Inferior parietal cortex (tissue), 1 donor: ENCODE data around the gene ADAM19.

Experiments used
- DNase-seq: peaks from one replicate; pipeline ENCODE4 v3.0.0-alpha.2; 2016; ENCODE audit errors: extremely low spot score

Gene ADAM19

DNA sequence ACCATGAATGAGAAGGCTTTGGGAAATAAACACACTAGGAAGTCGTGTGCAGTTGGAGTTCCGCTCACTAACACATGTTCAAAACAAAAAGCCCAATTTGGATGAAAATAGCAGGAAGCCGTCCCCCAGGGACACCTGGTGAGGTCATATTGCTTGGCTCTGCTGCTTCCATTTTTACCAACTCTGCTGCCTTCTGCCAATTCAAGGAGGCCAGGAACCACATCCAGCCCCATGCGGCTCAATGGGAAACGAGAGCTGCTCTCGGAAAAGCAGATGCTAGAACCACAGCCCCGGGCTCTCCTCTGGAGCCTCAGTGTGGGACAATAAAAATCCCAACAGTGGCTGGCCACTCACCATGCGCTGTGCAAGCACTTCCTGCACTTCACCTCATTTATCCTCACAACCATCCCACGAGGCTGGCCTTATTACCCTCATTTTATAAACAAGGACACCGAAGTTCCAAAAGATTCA lies 13.4 kb downstream of the ADAM19 start:
- DNase-seq: no peak

DNA sequence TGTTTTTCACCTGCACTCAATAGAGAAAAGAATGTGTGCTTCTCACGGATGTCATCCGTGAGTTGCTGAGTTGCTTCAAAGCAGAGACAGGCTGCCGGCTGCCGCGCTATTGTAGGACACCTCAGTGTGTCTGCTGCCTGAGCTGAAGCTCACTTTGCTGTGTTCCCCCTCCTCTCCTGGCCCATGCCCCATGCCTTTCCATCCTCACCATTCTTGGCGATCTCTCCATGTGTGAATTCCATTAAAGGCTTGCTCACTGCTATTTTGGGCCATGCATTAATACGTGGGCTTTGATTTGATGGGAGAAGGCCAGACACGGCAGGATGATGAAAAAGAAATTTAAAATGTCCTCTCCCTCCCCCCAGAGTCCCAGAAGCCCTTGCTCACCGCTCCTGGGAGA lies 14.5 kb downstream of the ADAM19 start:
- DNase-seq: no peak

DNA sequence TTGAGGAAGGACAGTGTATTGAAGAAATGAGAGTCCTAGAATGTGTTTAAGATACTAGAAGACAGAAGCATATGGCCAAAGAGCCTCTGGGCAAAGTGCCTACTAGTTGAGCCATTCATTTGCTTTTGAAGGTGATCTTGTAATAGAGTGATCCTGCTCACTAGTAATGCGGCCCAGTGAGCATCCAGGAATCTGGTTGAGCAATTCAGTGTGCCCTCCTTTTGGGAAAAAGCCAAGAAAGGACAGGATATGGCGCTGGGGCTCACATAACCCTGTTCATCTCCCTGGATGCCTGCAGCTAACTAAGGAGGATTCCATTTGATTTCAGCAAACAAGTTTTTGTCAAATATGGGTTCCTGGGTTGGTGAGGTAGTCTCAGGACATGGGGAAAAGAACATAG lies 16.3 kb downstream of the ADAM19 start:
- no peak for DNase-seq

DNA sequence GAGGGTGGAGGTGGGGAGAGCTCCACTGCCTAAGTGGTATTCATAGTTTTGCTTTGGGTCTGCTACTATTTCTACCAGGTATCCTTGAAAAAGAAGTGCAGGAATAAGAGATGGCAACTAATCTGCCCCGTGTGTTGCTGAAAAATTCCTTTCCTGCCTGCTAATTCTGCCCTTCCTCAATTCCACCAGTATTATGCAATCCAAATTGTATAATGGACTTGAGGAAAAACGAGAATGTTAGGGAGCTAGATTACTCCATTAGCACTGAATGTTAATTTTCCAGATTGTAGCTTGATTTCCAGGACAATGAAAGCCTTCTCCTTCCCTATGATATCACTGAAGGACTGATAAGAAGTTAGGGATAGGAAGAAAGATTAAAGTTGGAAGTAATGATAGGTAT lies 16.9 kb downstream of the ADAM19 start:
- DNase-seq: no peak

DNA sequence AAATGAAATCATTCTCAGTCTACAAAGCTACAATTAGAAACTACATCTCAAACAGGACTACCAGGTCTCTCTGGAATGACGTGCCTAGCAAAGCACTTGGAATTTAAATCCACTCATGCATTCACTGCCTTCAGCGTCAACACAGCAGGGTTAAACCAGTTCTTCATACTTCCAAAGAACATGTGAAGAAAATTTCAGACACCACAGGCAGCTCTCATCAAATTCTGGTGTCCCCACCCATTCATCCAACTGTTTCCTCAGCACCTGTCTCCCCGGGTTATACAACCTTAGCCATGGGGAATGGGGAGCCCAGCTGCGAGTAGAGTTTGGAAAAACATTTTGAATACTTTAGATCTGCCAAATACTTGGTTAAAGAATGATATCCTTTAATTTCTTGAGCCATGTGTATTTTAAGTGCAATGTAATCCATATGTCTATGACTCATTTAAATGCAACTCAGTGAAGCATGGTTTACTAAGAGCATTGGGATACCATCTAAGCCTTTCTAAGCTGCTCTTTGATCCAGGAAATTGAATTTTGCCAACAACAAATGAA lies 17.5 kb downstream of the ADAM19 start:
- no peak for DNase-seq

DNA sequence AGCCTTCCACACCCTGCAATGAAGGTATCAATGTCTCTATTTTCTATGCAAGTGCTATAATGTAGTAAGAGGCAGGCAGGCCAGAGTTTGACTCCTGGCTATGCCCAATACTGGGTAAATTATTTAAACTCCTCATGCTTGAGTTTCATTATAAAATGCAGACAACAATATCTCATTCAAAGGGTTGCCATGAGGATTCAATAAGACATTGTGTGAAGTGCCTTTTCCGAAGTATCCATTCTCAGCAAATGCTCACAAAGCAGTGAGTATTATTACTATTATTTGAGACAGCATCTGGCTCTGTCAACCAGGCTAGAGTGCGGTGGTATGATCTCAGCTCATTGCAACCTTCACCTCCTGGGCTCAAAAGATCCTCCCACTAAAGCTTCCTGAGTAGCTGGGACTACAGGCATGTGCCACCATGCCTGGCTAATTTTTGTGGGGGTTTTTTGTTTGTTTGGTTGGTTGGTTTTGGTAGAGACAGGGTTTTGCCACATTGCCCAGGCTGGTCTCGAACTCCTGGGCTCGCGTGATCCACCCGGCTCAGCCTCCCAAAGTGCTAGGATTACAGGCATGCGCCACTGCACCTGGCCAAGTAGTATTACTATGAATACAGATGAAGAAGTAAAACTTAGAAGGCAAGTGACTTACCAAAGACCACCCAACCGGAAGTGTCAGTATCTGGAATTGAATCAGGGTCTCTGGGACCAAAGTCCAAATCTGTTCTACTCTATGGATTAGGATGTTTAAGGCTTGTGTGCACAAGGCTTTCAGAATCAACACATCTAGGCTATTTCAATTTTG lies 18.8 kb downstream of the ADAM19 start:
- DNase-seq: no peak

DNA sequence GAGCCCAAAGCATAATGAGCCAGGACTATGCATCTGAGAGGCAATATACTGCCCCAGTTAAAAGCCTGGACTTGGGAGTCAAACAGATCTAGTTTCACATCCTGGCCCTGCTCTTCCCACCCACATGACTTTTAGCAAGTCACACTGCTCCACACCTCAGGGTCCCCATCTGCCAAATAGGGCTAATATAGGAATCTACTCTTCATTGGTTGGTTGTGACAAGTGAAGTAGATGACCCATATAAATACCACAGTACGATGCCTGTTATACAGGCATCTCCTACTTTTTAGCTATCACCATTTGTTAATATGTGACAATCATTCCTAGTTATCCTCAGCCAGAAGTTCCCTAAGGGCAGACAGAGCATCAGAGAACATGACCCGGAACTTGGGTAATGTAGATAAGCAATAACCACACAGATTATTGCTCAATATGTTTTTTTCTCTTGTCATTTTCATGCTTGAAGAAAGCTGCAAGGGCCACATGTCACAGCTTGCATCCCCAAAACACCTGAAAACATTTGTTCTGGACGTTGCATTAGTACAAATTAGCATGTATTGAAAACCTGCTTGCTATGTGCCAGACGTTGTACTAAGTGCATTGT lies 20.4 kb downstream of the ADAM19 start:
- DNase-seq: peak; percentile 1

DNA sequence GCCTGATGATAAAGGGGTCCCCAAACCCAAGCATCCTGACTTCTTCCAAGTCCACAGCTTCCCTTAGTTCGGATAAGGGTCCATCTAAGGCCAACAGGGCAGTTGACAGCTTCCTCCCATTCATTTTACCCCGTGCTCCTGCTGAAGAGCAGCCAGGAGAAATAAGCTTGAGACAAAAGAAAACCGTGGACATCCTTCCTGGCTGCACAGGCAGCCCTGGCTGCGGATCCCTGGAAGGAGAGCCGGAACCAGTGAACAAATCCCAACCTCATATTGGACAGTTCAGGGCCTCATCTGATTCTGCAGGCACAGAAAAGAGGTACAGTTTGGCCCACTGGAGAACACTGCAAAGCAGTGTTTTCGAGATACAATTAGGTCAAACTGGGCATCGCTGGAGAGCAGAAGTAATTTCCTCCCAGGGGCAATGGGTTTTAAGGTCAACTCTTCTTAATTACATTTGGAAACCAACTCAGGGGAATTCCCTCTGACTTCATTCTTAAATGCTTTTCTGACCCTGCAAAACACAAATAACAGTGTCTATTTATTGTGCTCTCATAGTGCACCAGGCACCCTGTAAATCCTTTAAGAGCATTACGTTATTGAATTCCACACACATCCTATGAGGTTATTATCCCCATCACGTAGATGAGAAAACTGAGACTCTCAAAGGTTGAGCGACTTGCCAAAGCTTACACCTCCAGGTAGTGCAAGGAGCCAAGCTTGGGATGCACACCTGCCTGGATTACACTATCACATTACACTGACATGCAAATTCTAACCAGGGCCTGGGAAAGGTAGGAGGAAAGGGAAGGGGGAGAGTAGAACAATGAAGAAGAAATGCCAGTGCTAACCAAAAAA lies 21.2 kb downstream of the ADAM19 start:
- DNase-seq: no peak

DNA sequence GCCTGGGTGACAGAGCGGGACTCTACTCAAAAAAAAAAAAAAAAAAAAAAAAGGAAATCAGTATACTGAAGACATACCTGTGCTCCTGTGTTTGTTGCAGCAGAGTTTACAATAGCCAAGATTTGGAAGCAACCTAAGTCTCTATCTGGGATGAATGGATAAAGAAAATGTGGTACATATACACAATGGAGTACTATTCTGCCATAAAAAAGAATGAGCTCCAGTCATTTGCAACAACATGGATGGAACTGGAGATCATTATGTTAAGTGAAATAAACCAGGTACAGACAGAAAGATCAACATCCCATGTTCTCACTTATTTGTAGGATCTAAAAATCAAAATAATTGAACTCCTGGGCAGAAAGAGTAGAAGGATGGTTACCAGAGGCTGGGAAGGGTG lies 22.9 kb downstream of the ADAM19 start:
- DNase-seq: no peak

DNA sequence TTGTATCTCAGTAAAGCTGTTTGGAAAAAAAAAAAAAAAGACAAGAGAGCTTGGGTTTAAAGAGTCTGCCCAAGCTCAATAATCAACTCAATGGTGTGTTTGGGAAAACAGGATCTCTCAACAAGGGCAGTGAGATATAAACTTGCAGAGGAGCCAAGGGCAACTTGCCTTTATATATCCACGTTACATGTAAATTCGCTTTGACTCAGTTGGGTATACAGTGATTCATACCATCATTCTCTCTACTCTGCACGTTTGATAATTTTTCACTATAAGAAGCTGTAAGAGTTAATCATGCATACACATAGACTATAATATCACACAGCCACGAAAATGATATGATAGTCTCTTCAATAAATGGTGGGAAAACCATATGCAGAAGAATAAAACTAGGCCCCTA lies 24.9 kb downstream of the ADAM19 start:
- DNase-seq: no peak

DNA sequence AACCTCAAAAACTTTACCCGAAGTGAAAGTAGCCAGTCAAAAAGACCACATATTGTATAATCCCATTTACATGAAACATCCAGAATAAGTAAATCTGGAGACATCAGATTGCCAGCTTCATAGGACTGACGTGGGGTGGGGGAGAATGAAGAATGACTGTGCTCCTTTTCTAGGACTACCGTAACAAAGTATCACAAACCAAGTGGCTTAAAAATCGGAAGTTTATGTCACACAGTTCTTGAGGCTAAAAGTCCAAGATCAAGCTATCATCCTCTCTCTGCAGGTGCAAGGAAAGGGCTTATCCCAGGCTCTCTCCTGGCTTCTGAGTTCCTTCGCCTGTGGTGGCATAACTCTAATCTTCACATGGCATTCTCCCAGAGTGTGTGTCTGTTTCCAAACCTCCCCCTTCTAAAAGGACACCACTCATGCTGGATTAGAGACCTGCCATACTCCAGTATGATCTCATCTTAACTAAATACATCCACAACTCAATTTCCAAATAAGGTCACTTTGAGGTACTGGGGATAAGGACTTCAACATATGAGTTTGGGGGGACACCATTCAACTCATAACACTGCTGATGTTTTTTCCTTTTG lies 25.5 kb downstream of the ADAM19 start:
- DNase-seq: no peak

DNA sequence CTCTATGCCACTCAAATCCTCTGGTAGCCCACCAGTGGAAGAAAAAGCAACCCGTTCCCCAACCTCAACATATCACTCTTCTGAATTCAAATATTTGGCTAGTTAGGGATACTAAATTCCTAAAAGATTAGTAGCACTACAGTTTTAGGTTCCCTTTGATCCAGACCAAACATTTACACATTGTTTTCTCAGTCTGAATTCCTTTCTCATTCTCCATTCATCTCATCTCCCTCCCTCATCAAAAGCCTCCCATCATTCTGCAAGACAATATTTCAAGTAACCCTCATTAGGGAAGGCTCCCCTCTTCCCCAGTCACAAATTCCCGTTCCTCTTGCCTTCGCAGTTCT lies 26.3 kb downstream of the ADAM19 start:
- DNase-seq: no peak

DNA sequence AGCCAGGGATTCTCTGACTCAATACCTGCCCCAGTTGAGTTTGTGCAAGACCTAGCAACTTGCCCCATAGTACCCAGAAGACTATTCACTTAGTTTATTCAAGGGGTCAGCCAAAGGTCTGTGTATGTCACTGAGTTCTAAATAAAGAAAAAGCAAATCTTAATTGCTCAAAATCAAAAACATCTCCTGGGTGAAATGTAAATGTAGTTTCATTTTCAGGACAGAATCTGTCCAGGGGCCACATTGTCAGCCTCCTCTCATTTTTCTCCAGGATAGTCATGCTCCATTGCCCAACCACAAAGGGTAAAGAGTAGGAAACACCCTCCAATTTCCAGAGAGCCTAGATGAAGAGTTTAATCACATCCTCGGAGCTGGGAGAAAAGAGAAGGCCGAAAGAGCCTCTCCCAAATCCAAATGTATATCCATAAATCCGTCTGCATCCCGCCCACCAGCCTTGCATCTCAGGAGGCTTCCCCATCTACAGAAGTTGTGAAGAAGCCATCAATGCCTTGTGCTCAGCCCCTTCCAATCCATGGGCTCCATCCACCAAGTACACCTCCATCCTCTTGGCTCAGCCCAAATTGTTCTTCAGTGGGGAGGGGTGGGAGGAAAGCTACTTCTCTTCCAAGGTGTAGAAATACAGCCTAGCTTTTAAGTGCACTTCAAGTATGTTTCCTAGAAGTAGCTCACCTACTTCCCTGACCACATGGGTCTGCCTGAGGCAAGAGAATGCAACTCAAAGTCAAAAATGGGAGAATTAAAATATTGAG lies 26.9 kb downstream of the ADAM19 start:
- DNase-seq: no peak

DNA sequence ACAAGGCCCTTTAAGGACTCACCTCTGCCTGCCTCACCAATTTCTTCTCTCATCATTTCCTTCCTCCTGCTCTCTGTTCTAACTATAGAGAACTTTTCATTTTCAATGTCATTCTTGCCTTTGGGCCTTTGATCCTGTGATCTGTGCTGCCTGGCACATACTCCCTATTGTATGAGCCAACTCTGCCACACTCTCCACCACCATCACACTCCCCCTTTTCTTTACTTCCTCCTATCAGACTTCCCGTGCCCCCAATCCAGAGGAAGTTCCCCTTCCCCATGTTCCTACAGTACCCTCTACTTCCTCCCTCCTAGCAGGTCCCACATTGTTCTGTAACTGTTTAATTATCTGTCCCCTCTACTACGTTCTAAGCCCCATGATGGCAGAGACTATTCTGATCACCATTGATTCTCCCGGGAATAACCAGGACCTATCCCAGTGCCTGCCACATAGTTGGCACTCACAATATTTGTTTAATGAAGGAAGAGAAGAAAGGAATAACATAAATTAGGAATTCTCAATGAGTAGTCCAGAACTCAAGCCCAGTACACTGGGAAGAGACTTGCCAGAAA lies 27.5 kb downstream of the ADAM19 start:
- no peak for DNase-seq

DNA sequence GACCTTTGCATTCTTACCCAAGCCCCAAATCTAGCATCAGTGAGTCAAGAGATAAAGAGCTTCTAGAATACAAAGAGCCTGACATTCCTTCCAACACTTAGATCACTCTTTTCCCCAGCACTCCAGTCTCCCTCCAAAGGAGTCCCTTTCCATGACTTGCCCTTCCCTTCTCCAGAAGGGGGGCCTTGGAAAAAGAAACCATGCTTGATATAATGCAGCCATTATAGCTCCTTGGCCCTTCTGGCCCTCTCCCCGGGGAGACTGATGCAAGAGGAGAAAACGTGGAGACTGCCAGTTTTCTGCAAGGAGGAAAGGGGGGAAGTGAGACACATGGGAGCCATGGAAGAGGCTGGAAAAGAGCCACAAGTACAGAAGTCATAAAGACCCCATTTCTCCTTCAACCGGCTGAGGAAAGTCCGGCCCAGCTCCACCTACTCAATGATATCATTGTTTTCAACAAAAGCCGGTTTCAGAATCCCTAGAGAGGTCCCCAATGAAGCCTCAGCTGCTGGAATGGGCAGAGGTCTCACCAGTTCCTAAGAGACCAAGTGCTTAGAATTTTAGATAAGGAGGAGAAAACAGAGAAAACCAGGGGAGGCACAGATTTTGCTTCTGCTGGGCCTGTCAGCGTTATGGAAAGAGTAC lies 29.0 kb downstream of the ADAM19 start:
- no peak for DNase-seq

DNA sequence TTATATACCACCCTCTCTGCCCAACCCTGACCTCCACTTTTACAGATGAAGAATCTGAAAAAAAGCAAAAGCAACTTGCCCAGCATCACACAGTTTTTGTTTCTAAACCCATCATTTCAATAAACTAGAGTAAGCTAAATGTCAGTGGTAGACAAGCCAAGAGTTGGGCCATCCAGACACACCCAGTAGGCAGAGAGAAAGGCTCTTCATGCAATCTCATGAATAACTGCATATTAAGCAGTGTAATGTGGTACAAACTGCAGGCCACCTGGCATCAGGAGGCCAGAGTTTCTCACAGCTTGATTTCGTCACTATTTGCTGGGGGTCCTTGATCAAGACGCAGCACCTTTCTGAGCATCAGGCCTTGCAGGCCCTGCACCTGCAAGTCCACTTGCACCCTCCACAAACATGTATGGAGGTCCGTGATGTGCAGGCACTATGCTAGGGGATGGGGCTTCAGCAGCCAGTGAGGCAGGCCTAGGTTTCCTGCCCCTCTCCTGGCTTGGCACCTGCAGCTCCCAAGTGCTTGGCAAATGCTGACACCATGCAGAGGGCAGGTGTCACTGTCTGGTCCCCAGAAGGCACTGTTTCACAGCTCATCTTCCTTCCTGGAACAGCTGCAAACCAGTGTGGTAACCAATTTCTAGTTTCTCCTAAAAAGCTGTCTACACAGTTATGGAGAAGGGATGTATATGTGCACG lies 29.8 kb downstream of the ADAM19 start:
- DNase-seq: no peak

DNA sequence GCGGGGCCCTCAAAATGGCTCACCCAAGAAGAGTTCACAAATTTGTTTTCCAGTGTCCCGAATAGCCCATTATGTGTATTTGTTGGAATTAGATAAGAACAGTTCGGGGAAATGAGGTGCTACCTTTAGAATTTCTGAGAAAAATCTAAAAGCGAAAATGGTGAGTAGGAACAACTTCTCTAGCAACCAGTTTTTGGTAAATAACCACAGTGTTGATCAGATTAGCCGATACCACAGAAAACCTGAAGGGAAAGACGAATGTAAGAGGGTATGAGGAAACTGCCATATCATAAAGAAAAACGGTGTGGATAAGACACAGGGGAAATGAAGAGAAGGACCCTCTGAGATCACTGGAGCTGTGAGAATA lies 31.0 kb downstream of the ADAM19 start:
- no peak for DNase-seq

DNA sequence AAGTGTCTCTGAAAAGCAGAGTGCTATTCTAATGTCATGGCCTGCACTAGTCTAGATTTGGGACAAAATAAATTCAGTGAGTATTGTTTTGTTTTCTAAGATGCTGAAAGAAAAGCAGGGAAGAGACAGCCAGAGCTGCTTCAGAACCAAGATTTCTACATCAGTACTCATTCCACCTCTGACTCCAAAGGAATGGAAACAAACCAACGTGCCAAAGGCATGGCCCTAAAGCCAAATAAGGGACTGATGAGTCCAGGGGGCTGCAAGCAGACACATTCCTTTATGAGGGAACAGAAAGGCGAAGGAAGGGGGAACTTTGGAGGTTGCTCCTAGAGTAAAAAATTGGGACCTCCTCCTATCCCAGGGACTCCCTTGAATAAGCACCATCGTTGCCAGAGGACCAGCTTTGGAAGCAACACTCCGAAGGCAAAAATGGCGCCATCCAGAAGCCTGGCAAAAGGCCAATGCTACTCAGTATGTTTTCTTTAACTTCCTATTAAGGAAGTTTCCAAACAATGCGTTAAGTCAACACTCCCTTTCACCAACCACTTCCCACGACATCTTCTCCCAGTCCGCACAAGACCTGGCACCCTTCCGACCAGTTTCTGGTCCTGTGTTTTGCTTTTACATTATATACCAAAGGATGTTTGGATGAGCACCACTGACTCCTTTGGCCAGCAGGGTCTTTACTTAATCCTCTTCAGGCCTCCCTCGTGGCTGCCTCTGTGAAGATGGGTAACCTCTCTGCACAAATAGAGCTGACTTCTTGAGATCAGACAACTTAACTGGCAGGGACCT lies 31.6 kb downstream of the ADAM19 start:
- DNase-seq: no peak
